GM19452 (cell line): ENCODE data around the gene NFIC.

Source experiments
- ATAC-seq: cut with Tn5 transposase; IDR thresholded peaks from one replicate; pipeline ENCODE4 v1.9.1; 2021; ENCODE audit not compliant: unreplicated experiment

The NFIC gene

DNA sequence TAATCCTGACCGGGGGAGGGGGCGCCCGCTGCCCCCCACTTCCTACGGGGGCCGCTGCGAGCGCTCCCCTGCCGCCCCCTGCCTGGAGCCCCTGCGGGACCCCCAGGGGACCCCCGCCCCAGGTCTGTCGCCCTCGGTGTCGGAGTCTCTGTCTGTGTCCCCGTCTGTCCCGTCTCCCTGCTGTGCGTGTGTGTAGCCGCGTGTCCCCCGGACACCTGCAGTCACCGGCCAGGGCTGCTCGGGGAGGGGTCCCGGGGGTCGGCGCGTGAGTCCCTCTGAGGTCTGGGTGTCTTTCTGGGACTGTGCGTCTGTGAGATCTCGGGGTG lies 7.7 kb upstream of the NFIC start:
- ATAC-seq, result no peak

DNA sequence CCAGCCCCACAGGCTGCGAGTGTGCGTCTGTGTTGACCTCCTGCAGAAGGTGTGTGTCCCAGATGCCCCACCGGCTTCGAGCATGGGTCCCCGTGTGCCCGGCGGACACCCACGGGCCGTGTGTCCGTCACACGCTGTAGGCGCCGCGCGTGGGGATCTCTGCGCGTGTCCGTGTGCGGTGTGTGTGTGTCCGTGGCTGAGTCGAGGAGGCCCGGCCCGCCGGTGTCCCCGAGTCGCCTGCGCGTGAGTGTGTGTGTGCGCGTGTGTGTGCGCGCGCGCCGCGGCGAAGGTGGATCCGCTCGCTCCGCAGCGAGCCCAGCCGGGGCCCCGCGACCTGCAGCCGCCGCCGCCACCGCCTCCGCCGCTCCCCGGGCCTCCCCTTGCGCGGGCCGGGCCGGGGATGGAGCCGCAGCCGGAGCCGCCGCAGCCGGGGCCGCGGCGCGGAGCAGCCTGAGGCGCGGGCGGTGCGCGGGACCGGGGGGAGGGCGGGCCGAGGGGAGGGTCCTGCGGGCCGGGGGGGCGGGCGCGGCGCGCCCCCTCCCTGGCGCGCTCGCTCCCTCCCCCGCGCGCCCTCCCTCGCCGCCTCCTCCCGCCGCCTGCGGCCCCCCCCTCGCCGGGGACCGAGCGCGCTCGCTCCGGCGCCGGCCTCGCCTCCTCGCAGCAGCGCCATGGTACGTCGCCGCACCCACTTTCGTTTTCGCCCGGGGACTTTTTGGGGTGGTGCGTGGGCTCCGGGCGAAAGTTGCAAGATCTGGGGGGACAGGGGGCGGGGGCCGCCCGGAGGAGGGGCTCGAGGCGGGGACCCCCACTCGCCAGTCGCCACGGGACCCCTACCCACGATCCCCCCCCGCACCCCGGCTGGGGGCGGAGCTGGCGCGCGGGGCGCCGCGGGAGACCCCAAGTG lies 7.1 kb upstream of the NFIC start:
- ATAC-seq, result no peak

DNA sequence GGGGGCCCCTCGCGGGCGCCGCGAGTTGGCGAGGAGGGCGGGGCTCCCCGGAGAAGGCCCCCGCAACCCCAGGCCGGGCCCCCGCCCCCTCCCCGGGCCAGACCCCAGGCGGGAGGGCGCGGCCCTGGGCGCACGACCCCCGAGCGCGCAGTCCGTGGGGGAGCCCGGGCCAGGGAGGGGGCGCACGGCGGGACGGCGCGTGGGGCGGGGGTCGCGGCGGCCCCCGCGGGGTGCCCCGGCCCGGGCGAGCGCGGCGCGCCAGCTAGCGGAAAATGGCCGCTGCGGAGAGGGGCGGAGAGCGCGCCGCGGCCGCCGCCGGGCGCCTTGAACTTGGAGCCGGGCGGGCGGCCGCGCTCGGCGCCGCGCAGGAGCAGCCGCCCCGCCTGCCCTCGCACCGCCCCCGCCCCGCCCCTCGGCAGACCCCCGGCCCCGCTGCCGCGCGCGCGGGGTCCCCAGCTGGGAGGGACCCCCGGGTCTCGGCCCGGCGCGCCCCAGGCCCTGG lies 6.4 kb upstream of the NFIC start:
- ATAC-seq, result no peak

DNA sequence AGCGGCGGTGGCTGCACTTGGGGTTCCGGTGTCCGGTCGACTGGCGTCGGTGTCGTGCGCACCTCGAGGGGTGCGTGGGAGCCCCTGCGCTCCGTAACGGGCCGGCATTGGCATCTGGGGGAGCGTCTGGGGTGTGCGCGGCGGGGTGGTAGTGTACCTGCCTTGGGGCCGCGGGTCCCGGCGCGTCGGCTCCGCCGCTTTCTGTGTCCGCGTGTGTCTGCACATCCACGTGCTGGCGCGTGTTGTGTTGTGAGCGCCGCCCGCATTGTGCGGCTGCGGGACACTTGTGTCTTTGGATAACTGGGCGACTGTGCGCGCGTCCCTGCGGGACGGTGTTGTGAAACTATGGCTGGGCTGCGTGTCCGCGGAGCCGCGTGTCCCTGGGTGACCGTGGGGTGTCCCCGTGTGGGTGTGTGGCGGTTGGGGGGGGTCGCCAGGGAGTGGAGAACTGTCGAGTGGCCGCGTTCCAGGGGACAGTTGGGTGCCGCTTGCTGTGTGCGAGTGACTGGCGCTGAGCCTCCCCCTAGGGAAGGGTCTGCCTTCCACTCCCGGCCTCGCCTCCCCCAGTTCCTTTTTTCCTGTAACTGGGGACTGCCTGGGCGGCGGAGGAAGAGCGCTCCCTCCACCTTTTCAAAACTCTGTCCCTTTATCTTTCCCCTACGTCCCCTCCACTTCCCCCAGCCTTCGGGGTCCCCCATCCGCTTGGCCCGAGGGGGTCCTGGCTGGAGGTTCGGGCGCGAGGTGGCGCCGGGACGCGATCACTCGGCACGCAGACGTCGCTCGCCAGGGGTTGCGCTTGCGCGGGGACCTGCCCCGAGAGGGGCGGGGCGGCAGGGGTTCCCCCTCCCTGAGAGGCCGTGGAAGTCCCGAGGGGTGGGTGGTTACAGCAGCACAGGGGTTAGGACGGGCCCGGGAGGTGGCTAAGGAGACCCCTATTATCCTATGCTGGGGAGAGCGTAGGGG lies 5.7 kb upstream of the NFIC start:
- no peak for ATAC-seq

DNA sequence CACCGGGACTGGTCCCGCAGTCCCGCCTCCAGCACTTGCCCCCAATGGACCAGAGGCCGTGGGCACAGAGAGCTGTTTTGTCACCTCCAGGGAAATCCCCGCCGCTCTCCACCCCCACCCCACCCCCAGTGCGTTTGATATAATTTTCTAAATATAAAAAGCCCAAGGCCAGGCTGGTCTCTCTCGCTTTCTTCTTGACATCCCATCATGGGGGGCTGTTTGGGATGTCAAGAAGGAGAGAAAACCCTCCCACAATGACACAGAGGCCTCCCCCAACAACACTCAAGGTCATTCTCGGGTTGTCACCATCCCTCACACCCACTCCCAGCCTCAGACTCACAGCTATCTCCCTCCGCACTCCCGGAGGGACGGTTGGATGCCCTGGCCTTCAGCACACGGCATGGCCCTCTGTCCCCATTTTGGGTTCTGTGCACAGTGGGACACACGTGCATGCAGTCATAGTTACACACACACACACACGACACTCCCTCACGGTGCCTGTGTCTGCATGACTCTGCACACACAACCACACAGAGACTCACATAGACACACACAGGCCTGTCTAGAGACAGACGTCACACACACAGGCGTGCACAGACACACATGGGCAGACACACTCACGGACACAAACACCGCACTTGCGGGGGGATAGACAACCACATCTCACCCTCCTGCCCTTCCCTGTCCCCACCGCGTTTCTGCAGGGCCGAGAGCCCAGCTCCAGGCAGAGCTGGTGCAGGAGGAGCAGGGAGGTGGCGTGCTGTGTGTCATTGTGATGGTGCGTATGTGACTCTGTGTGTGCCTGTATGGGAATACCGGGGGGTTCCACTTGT lies 4.8 kb upstream of the NFIC start:
- no peak for ATAC-seq

DNA sequence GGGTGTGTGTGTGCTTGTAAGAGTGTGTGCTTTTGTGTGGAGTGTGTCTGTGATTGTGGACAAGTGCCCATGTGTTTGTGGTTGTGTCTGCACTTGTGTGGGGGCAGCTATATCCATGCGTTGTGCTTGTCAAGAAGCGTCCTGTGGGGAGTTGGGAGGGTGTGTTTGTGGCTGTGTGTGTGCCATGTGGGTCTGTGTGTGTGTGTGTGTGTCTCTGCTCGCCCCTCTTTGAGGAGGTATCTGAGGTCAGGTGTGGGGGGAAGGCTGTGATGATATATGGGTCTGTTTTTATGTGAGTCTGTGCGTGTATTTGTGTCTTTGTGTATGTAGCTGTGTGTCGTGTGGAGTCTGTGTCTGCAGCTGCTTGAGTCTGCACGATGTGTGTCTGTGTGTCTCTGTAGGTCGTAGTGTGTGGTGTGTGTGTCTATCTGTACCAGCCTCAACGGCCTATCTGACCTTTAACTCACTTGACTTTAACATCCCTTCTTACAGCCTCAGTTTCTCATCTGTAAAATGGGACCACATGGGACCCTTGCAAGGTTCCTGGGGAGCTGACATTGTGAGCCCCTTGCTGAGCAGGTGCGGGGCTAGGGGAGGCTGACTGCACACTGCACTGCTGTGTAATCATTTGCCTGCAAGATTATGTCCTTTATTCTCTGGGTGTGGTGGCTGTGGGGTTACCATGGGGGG lies 4.0 kb upstream of the NFIC start:
- ATAC-seq, result no peak

DNA sequence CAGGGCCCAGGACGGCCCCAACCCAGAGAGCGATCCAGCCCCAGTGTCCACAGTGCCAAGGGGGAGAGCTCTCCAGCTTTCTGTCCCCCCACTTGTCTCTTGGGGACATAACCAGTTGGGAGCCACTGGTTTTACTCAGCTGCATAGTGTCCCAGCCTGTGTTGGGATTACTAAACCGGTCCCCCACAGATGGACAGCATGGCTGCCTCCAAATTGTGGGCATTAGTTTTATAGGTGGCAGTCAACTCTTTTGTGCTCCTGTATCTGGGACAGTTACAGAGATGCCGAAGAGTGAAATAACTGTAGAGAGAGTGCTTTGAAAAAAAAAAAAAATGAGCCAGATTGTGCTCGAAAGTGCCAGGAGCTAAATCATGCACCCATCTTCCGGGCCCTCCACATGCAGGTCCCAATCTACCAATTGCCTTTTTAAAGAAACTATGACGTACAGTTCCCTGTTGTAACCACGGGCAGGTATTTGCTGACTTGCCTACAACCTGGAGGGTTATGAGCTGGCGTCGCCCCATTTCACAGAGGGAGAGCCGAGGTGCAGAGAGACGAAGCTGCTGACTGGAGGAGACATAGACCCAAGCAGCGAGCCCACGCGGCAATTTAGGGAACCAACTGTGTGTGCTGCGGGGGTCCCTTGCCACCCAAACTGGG lies 2.4 kb upstream of the NFIC start:
- ATAC-seq, result no peak

DNA sequence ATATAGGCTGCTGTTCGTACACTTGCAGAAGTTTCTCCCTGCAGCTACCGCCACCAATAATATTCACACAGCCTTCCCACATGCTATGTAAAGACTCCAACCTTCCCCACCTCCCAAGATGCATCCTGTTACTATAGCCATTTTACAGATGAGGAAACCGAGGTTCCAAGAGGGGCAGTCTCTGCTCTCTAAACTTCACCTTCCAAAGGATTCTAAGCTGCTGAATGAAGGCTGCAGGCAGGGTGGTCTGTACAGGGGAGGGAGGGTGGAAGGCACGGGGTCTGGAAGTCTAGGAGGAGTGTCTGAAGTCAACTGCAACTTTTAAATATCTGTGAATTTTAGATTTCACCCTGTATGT lies 1.9 kb upstream of the NFIC start:
- no peak for ATAC-seq

DNA sequence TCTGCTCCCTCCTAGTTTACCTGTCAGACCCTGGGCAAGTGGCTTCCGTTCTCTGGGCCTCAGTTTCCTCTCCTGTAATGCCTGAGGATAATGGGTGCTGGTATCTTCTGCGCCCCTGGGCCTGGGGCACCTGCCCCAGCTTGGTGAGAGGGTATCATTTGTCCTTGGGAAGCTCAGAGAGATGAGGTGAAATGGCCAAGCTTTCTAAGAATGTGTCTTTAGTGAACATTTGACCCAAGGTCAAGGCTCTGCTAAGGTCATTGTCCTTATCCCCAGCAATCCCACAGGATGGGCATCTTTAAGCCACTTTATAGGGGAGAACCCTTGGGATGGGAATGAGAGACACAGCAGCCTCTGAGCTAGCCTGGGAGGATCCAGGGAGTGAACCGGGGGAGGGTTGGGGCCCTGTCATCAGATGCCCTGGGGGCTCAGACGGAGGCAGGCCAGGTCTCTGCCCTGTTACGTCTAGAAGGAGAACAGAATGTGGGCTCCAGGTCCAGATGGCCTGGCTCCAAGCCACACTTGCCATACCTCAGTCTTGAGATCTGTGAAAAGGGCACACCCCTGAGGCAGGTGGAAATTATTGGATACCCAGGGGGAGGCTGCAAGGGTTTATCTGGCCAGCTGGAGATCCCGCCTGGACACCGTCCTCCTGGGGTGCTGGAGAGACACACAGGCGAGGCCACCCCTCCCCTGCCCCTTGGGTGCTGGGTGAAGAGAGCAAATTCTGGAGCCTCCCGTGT lies 1.1 kb upstream of the NFIC start:
- ATAC-seq, result no peak

DNA sequence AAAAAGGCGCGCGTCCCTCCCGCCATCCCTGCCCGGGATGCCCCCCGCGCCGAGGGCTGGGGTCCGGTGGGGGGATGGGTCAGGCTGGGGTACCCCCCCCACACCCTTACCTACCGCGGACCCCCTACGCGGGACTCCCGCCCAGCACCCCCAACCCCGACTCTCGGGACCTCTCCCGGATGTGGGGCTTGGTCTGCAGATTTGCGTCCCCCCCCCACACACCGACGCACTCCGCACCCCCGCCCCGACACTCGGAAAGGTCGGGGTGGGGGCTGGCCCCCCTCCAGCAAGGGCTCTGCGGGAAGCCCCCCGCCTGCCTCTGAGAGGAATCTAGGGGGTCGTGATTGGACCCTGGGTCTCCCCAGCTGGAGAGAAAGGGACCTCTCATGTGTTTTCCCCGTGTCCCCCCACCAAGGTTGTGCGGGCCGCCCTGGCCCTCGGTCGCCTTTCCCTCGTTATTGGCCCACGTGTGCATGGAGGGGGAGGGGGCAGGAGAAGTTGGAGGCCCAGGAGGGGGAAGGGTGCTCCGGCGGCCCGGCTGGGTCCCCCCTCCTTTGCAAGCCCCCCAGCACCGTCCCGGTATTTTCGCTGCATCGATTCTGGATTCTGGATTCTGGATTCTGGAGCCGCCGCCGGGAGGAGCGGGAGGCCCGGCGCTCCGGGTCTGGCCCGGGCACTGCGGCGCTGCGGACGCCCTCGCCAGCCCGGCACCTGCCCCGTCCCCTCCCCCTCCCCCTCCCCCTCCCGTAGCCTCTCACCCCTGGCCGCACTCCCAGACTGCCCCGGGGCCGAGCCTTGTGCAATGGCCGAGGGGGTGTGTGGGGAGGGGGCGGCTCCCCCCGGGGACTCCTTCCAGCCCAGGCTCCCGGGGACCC lies 607 bp downstream of the NFIC start:
- ATAC-seq, result no peak

DNA sequence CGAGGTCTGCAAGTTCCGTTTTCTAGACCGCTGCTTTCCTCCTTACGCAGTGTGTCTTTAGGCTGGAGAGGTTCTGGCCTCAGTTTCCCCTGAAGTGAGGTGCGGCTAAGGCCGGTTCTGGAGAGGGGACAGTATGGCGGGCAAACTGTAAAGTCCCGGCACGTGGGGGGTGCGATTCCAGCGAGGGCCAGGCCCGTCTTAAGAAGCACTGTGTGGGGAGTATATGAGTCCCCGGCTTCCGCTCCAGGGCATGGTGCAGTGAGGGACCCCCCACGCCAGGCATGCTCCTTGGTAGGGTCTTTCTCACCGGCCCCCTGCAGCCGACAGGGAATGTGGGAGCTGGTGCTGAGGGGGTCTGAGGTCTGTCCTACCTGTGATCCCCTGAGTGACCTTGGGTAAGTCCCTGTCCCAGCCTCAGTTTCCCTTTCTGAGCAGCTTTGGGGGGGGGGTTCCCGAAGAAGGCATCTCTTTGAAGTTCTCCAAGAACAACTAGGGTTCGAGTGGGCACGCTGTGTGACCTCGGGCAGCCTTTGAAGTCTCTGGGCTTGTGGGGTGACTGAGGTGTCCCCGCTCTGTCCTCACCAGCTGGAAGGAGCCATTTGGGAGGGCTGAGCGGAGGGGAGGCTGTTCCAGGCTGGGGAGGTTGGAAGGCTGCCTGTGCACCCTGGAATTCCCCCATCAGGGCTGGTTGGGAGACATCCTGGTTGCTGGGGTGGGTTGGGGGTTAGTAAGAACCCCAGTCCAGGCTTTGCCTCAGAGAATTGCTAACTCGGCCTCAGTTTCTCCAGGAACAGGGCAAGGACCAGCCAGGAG lies 1.5 kb downstream of the NFIC start:
- ATAC-seq, result no peak

DNA sequence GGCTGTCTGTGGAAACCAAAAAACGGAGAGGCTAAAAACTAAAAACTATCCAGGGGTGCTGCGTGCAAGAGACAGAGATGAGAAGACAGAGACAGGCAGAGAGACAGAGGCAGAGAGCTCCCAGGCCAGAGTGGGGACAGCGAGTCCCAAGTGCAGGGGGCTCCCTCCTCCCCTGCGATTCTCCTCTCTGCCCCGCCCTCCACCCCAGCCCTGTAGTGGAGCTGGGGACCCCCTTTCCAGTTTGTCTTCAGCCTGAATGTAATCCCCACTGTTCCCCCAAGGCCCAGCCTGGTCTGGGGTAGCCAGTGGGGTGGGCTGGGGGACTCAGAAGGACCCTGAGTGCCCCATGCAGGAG lies 2.0 kb downstream of the NFIC start:
- ATAC-seq, result no peak

DNA sequence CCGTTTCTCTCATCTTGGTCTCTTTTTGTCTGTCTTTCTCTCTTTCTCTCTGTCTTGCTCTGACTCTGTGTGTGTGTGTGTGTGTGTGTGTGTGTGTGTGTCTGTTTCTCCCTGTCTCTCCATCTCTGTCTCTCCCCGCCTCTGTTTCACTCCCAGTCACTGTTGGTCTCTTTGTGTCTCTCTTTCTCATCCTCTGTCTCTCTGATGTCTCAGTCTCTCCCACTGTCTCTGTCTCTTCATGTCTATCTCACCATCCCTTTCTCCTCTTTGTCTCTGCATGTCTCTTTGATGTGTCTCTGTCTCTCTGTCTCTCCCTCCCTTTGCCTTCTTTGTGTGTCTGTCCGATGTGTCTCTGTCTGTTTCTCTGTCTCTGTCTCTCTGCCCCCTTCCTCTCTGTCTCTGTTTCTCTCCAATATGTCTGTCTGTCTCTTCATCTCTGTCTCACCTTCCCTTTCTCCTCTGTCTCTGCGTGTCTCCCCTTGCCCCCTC lies 2.5 kb downstream of the NFIC start:
- no peak for ATAC-seq

DNA sequence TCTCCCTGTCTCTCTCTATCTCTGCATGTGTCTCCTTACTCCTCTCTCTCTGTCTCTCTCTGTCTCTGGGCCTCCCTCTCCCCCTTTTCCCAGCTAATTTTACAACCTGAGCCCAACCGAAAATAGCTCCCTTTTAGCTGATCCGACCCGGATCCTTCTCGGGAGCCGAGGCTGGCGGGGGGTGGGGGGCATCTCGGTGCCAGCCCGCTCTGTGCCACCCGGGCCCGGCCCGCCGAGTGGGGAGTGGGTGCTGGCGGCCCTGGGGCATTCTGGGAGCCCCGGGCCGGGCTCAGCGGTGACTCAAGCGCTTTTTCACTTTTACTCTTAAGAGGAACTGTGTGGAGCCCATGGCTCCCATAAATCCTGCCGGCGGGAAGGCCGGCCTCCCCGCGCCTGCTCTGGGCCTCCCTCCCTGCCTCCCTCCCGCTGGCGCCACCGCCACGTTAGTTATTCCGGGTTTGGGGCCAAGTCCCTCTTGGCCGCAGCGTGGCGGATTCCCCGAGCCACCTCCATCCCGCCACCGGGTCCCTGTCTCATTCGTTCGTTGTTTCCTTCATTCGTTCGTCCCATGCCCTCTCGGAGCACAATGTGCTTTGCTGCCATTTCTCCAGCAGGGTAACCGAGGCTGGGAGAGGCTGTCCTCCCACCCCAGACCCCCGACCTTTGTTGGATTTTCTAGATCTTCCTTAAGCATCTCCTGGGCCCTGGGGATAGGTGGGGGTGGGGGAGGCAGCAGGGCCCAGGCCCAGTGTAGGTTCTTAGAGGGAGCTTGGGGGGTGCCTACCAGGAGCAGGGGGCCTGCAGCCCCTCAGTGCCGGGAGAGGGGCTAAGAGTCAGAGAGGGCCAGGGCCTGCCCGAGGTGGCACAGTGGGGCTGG lies 3.2 kb downstream of the NFIC start:
- no peak for ATAC-seq

DNA sequence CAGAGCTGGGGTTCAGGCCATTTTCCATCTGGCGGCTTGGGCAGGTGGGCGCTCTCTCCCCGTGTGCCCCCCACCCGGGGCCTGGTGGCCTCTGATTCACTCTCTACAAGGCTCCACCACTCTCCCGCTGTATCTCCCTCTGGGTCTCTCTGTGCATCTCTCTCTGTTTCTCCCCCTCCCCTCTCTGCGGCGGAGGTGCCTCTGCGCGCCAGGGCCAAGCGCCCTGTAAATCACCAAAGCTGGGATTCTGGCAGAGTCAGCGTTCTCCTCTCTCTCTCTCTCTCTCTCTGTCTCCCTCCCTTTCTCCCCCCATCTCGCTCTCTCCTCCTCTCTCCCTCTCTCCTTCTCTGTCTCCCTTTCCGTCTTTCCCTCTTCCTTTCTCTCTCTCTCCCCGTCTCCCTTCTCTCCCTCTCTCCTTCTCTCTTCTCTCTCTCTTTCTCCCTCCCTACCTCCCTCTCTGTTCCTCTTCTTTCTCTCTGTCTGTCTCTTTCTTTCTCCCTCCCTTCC lies 3.9 kb downstream of the NFIC start:
- no peak for ATAC-seq
